SK-N-SH (cell line): ENCODE measurements around the gene BIRC3. TPM values are rescaled to one million over a fixed set of nuclear protein-coding genes. Genes with fewer than 3 reads are reported as not detected.

Source experiments
- CTCF ChIA-PET: fragments of 300-600, 350-600 bp; formaldehyde crosslinking; extraction: SDS; loops from one replicate; lab custom pipeline; 2021; lab: Yijun Ruan, JAX
- POLR2A ChIA-PET: fragments of 350-600 bp; sonication (Branson Sonifier 250); formaldehyde crosslinking; extraction: SDS; loops from one replicate; lab custom pipeline; 2020; ENCODE audit warnings: antibody characterized with exemption, inconsistent platforms; lab: Yijun Ruan, JAX
- DNase-seq: peaks from one replicate; pipeline ENCODE4 v3.0.0; 2012
- H2AFZ ChIP-seq: fragments of 200-600 bp; sonication (generic); 2 replicates; pipeline ENCODE4 v1.8.1; 2016; ENCODE audit warnings: antibody characterized with exemption, mild to moderate bottlenecking, low read depth
- H3F3A ChIP-seq: fragments of 200-600 bp; sonication (generic); replicated peaks from 2 replicates; pipeline ENCODE3; 2016; ENCODE audit warnings: antibody characterized with exemption, mild to moderate bottlenecking; ENCODE audit not compliant: insufficient read depth
- H3K27ac ChIP-seq, 2 experiments: fragments of 200-500 bp in 1 of 2; fragments of 200-600 bp in 1 of 2; sonication (Bioruptor generic) in 1 of 2; sonication (generic), shearing (Covaris generic) in 1 of 2; 2 replicates each; pipeline versions ENCODE4 v1.5.1 to v1.6.1; 2014 to 2016; ENCODE audit warnings: low read depth in 2 of 2, inconsistent platforms in 1 of 2, low read length in 1 of 2, mild to moderate bottlenecking in 1 of 2, mixed read lengths in 1 of 2
- H3K27me3 ChIP-seq: fragments of 200-600 bp; sonication (generic), shearing (Covaris generic); 2 replicates; pipeline ENCODE4 v1.6.1; 2016; ENCODE audit warnings: mixed run types; ENCODE audit not compliant: insufficient read depth
- H3K36me3 ChIP-seq, 2 experiments: fragments of 200-500 bp in 1 of 2; fragments of 200-600 bp in 1 of 2; sonication (Bioruptor generic) in 1 of 2; sonication (generic) in 1 of 2; replicated peaks in 1 of 2; 2 replicates each; pipeline versions ENCODE3 to v1.5.1; 2014 to 2016; ENCODE audit warnings: low read length in 1 of 2, mild to moderate bottlenecking in 1 of 2; ENCODE audit not compliant: insufficient read depth in 2 of 2, control insufficient read depth in 1 of 2
- H3K4me1 ChIP-seq, 2 experiments: fragments of 200-500 bp in 1 of 2; fragments of 200-600 bp in 1 of 2; sonication (Bioruptor generic) in 1 of 2; sonication (generic), shearing (Covaris generic) in 1 of 2; 2 replicates each; pipeline versions ENCODE4 v1.5.1 to v1.6.1; 2014 to 2016; ENCODE audit warnings: low read depth in 1 of 2, low read length in 1 of 2, mixed run types in 1 of 2; ENCODE audit not compliant: insufficient read depth in 2 of 2, control insufficient read depth in 1 of 2
- H3K4me2 ChIP-seq: fragments of 200-600 bp; sonication (generic), shearing (Covaris generic); 2 replicates; pipeline ENCODE4 v1.6.1; 2017; ENCODE audit warnings: mixed run types
- H3K4me3 ChIP-seq, 2 experiments: fragments of 200-500 bp in 1 of 2; fragments of 200-600 bp in 1 of 2; sonication (Bioruptor generic) in 1 of 2; sonication (generic), shearing (Covaris generic) in 1 of 2; 2 replicates each; pipeline versions ENCODE4 v1.5.1 to v1.8.1; 2014 to 2016; ENCODE audit warnings: low read depth in 2 of 2, inconsistent platforms in 1 of 2, low read length in 1 of 2, mild to moderate bottlenecking in 1 of 2, mixed read lengths in 1 of 2, moderate library complexity in 1 of 2
- H3K79me2 ChIP-seq: fragments of 200-600 bp; sonication (generic); 2 replicates; pipeline ENCODE4 v1.8.1; 2017; ENCODE audit warnings: mild to moderate bottlenecking; ENCODE audit not compliant: insufficient read depth
- H3K9ac ChIP-seq: fragments of 200-600 bp; sonication (generic); 2 replicates; pipeline ENCODE4 v1.6.1; 2017; ENCODE audit warnings: mixed run types
- H3K9me2 ChIP-seq: fragments of 200-600 bp; sonication (generic); 2 replicates; pipeline ENCODE4 v1.6.1; 2017; ENCODE audit warnings: mixed run types
- H3K9me3 ChIP-seq: fragments of 200-600 bp; sonication (generic); 2 replicates; pipeline ENCODE4 v1.6.1; 2017; ENCODE audit warnings: mixed run types, mild to moderate bottlenecking, moderate library complexity
- H4K20me1 ChIP-seq: fragments of 200-600 bp; sonication (generic); 2 replicates; pipeline ENCODE4 v1.6.1; 2017; ENCODE audit warnings: mild to moderate bottlenecking, mixed run types; ENCODE audit not compliant: insufficient read depth
- CTCF ChIP-seq: fragments of 200-600 bp; sonication (generic); IDR thresholded peaks from 2 replicates; pipeline ENCODE4 v1.6.1; 2017; ENCODE audit warnings: antibody characterized with exemption, mild to moderate bottlenecking, moderate library complexity
- EZH2phosphoT487 ChIP-seq: fragments of 200-600 bp; sonication (generic); IDR thresholded peaks from 2 replicates; pipeline ENCODE4 v1.6.1; 2017; ENCODE audit warnings: low read depth, mixed run types, mild to moderate bottlenecking, antibody characterized with exemption, moderate library complexity, borderline replicate concordance
- FOSL2 ChIP-seq: IDR thresholded peaks from 2 replicates; pipeline ENCODE4 v1.4.0; 2012; ENCODE audit warnings: low read depth, mild to moderate bottlenecking, moderate library complexity, borderline replicate concordance
- GABPA ChIP-seq: IDR thresholded peaks from 2 replicates; pipeline ENCODE4 v1.4.0; 2012; ENCODE audit warnings: low read depth, mild to moderate bottlenecking
- IRF3 ChIP-seq: fragments of 150-350 bp; IDR thresholded peaks from 2 replicates; pipeline ENCODE4 v1.6.1; 2016; ENCODE audit warnings: mild to moderate bottlenecking, low read depth, low read length
- MAX ChIP-seq: IDR thresholded peaks from 2 replicates; pipeline ENCODE4 v1.4.0; 2012; ENCODE audit warnings: low read depth
- MEF2A ChIP-seq: IDR thresholded peaks from 2 replicates; pipeline ENCODE4 v1.4.0; 2012; ENCODE audit warnings: low read depth, borderline replicate concordance
- POLR2AphosphoS5 ChIP-seq: IDR thresholded peaks from 2 replicates; pipeline ENCODE4 v1.6.1; 2012; ENCODE audit warnings: low read depth, low read length
- RAD21 ChIP-seq: IDR thresholded peaks from 2 replicates; pipeline ENCODE4 v1.6.1; 2012; ENCODE audit warnings: mild to moderate bottlenecking, low read length
- RCOR1 ChIP-seq: fragments of 150-350 bp; IDR thresholded peaks from 2 replicates; pipeline ENCODE4 v1.6.1; 2017; ENCODE audit warnings: antibody characterized with exemption, low read length
- REST ChIP-seq: IDR thresholded peaks from 2 replicates; pipeline ENCODE4 v1.6.1; 2012; ENCODE audit warnings: mild to moderate bottlenecking, low read depth, low read length, moderate library complexity
- SIN3A ChIP-seq: IDR thresholded peaks from 2 replicates; pipeline ENCODE4 v1.6.1; 2012; ENCODE audit warnings: low read depth, mild to moderate bottlenecking, low read length, moderate library complexity, borderline replicate concordance
- WGBS: methylation state at CpG from one replicate; pipeline ENCODE4 v1.1.6; 2017; ENCODE audit warnings: low lambda C conversion rate; 5-methylcytosine and 5-hydroxymethylcytosine counted together
- polyA plus RNA-seq, 3 experiments: library from polyadenylated mRNA; depleted of rRNA; stranded (reverse); fragments of >200 nt; gene quantifications; 2 replicates each; pipeline ENCODE4 v1.2.3, GENCODE V29; 2012

BIRC3 gene
- polyA plus RNA-seq, 1 of the 3 experiments (the other 2 are of a cell fraction) = 0.46 TPM

GRCh38 chr11:102307727-102308038, 9.6 kb upstream of the BIRC3 start (continued):
- TF ChIP-seq EZH2phosphoT487 (no peak), RCOR1 (no peak), SIN3A (no peak), CTCF (no peak), MEF2A (no peak), FOSL2 (no peak)

- peaks cover 16 to 18% of the 10 kb centered on the region in 2 experiments; a peak in 3 of 4 replicates for H3K4me1 ChIP-seq
- H4K20me1 ChIP-seq = no peaks in the 10 kb centered on the region
- H3K9me2 ChIP-seq = no peaks in the 10 kb centered on the region
- no peak overlapping the region for H3K4me2 ChIP-seq
- H3K36me3 ChIP-seq = no peaks in the 10 kb centered on the region
- DNase-seq = no peak
- H3K9me3 ChIP-seq = no peaks in the 10 kb centered on the region
- POLR2A ChIA-PET = no interaction called here
- peaks cover 3% of the 10 kb centered on the region for H3F3A ChIP-seq
- CTCF ChIA-PET = interaction anchor here (1.9 to 4.2 kb wide), 4 partner anchors 15 to 32 kb away, joined by 4 to 21 read pairs (median 16); no protein-coding TSS in a partner anchor
- no peaks in the 10 kb centered on the region for H3K79me2 ChIP-seq
- 91% methylated on average over 25 of the region's 25 CpGs for WGBS
- H2AFZ ChIP-seq = no peak overlapping the region
- no peaks in the 10 kb centered on the region for H3K27me3 ChIP-seq
- no peak overlapping the region for H3K27ac ChIP-seq
- H3K4me3 ChIP-seq = no peak overlapping the region
- H3K9ac ChIP-seq = no peak overlapping the region
- peak; percentile 31; the same call in 1 of the 2 replicates for TF ChIP-seq CTCF
- no peak for TF ChIP-seq EZH2phosphoT487
These were observed 7.4 kb upstream of the BIRC3 start for GRCh38 chr11:102309621-102310541.

- H4K20me1 ChIP-seq = no peaks in the 10 kb centered on the region
- DNase-seq = no peak
- H3K9me2 ChIP-seq = no peaks in the 10 kb centered on the region
- no peaks in the 10 kb centered on the region for H3K36me3 ChIP-seq
- H3K9ac ChIP-seq = peak overlapping the region; percentile 50; the same call in 1 of the 2 replicates
- peaks cover 6 to 9% of the 10 kb centered on the region in 2 experiments; a peak in 2 of 4 replicates for H3K4me1 ChIP-seq
- H3K79me2 ChIP-seq = no peaks in the 10 kb centered on the region
- H3K4me3 ChIP-seq = peak overlapping the region in 1 of 2 experiments; percentile 42; a peak in 2 of 4 replicates
- no peaks in the 10 kb centered on the region for H3K9me3 ChIP-seq
- H3K4me2 ChIP-seq = peak overlapping the region; percentile 74
- no peaks in the 10 kb centered on the region for H3K27me3 ChIP-seq
- H2AFZ ChIP-seq = peak overlapping the region; percentile 96
- H3K27ac ChIP-seq = peak overlapping the region in 1 of 2 experiments; percentile 39; a peak in 2 of 4 replicates
- peaks cover 10% of the 10 kb centered on the region for H3F3A ChIP-seq
- WGBS = 43% methylated on average over 2 of the region's 2 CpGs
- ChIA-PET POLR2A (no interaction called here), CTCF (interaction anchor here (1.4 kb wide), 1 partner anchor 29 kb away, joined by 5 read pairs; no protein-coding TSS in a partner anchor)
- TF ChIP-seq GABPA = no peak
- TF ChIP-seq IRF3 = no peak
- TF ChIP-seq POLR2AphosphoS5 = no peak
- TF ChIP-seq RAD21 = no peak
- TF ChIP-seq MEF2A = no peak
- TF ChIP-seq EZH2phosphoT487 = no peak
- no peak for TF ChIP-seq MAX
- TF ChIP-seq REST = no peak
These were observed 4.6 kb upstream of the BIRC3 start for GRCh38 chr11:102312667-102313066.
